OCI-LY3 (cell line): ENCODE results near the gene ENPP1.

ENCODE experiments used
- H2AFZ ChIP-seq: fragments of 200-600, 300-600 bp; shearing (Covaris generic); 2 replicates; pipeline ENCODE4 v1.6.0; 2014; ENCODE audit warnings: antibody characterized with exemption, low read depth, low read length
- H3K27ac ChIP-seq: fragments of 200-600, 300-600 bp; sonication (generic); 2 replicates; pipeline ENCODE4 v1.5.1; 2014; ENCODE audit warnings: mild to moderate bottlenecking, low read length, moderate library complexity, mixed read lengths
- H3K27me3 ChIP-seq: fragments of 200-600, 300-600 bp; sonication (generic); 2 replicates; pipeline ENCODE4 v1.6.1; 2014; ENCODE audit warnings: low read depth, low read length, mixed read lengths
- H3K36me3 ChIP-seq: fragments of 200-600, 300-600 bp; sonication (generic); replicated peaks from 2 replicates; pipeline ENCODE3; 2014; ENCODE audit warnings: low read depth, low read length, mixed read lengths
- H3K4me1 ChIP-seq: fragments of 300-600, 200-600 bp; sonication (generic); 2 replicates; pipeline ENCODE4 v1.6.1; 2014; ENCODE audit warnings: low read length, mixed read lengths
- H3K4me2 ChIP-seq: fragments of 200-600, 300-600 bp; sonication (generic); 2 replicates; pipeline ENCODE4 v1.6.1; 2014; ENCODE audit warnings: low read length, mixed read lengths
- H3K4me3 ChIP-seq: fragments of 300-600, 200-600 bp; sonication (generic); 2 replicates; pipeline ENCODE4 v1.5.1; 2014; ENCODE audit warnings: antibody characterized with exemption, mild to moderate bottlenecking, low read length, moderate library complexity
- H3K79me2 ChIP-seq: fragments of 300-600, 200-600 bp; shearing (Covaris generic); 2 replicates; pipeline ENCODE4 v1.6.1; 2014; ENCODE audit warnings: mild to moderate bottlenecking, low read length, mixed read lengths
- H3K9ac ChIP-seq: fragments of 300-600, 200-600 bp; shearing (Covaris generic); 2 replicates; pipeline ENCODE4 v1.6.0; 2014; ENCODE audit warnings: mild to moderate bottlenecking, low read length, moderate library complexity
- H3K9me3 ChIP-seq: fragments of 200-600, 300-600 bp; shearing (Covaris generic); 2 replicates; pipeline ENCODE4 v1.6.1; 2014; ENCODE audit warnings: low read length, mixed read lengths; ENCODE audit not compliant: insufficient read depth
- H4K20me1 ChIP-seq: fragments of 200-600, 300-600 bp; sonication (generic); 2 replicates; pipeline ENCODE4 v1.6.1; 2016; ENCODE audit warnings: low read length, mixed read lengths; ENCODE audit not compliant: insufficient read depth
- CTCF ChIP-seq: fragments of 200-600, 300-600 bp; sonication (generic); IDR thresholded peaks from 2 replicates; pipeline ENCODE4 v1.5.1; 2014; ENCODE audit warnings: antibody characterized with exemption, low read length, low read depth
- EZH2phosphoT487 ChIP-seq: fragments of 200-600 bp; shearing (Covaris generic); IDR thresholded peaks from 2 replicates; pipeline ENCODE4 v1.6.1; 2018; ENCODE audit warnings: antibody characterized with exemption, mixed run types, low read depth

Gene ENPP1

GRCh38 chr6:131920656-131921055, 112.8 kb downstream of the ENPP1 start:
- Histone ChIP-seq H3K9me3 (no peaks in the 10 kb centered on the region), H3K27me3 (no peaks in the 10 kb centered on the region; the same call in 1 of the 2 replicates), H4K20me1 (no peaks in the 10 kb centered on the region), H3K4me1 (no peaks in the 10 kb centered on the region), H3K36me3 (no peaks in the 10 kb centered on the region), H3K27ac (no peak overlapping the region), H2AFZ (no peak overlapping the region), H3K9ac (no peak overlapping the region), H3K79me2 (no peaks in the 10 kb centered on the region), H3K4me3 (no peak overlapping the region), H3K4me2 (no peak overlapping the region)
- TF ChIP-seq EZH2phosphoT487, result no peak
- no peak for TF ChIP-seq CTCF

GRCh38 chr6:131923356-131923755, 115.5 kb downstream of the ENPP1 start:
- TF ChIP-seq CTCF (peak; percentile 68), EZH2phosphoT487 (no peak)
- H4K20me1 ChIP-seq, result no peaks in the 10 kb centered on the region

GRCh38 chr6:131924881-131925474, 117.2 kb downstream of the ENPP1 start:
- H3K36me3 ChIP-seq, result no peaks in the 10 kb centered on the region

More at GRCh38 chr6:131923356-131923755, 115.5 kb downstream of the ENPP1 start:
- no peaks in the 10 kb centered on the region for H3K27me3 ChIP-seq
- no peak overlapping the region for H3K4me3 ChIP-seq
- H3K4me1 ChIP-seq, result no peaks in the 10 kb centered on the region
- H3K9ac ChIP-seq, result no peak overlapping the region
- H3K79me2 ChIP-seq, result no peaks in the 10 kb centered on the region
- no peak overlapping the region for H3K4me2 ChIP-seq
- H3K27ac ChIP-seq, result no peak overlapping the region
- H3K36me3 ChIP-seq, result no peaks in the 10 kb centered on the region
- no peaks in the 10 kb centered on the region for H3K9me3 ChIP-seq
- no peak overlapping the region for H2AFZ ChIP-seq

GRCh38 chr6:131929264-131929663, 121.4 kb downstream of the ENPP1 start:
- Histone ChIP-seq H3K4me3 (no peak overlapping the region), H3K79me2 (no peaks in the 10 kb centered on the region), H4K20me1 (no peaks in the 10 kb centered on the region), H3K27me3 (no peaks in the 10 kb centered on the region), H2AFZ (no peak overlapping the region), H3K4me2 (no peak overlapping the region), H3K27ac (no peak overlapping the region), H3K9ac (no peak overlapping the region), H3K4me1 (no peaks in the 10 kb centered on the region), H3K9me3 (no peaks in the 10 kb centered on the region), H3K36me3 (no peaks in the 10 kb centered on the region)
- TF ChIP-seq EZH2phosphoT487 (no peak), CTCF (no peak)

More at GRCh38 chr6:131924881-131925474, 117.2 kb downstream of the ENPP1 start:
- no peaks in the 10 kb centered on the region for H3K79me2 ChIP-seq
- no peak for TF ChIP-seq EZH2phosphoT487
- TF ChIP-seq CTCF, result peak; percentile 52
- H2AFZ ChIP-seq, result no peak overlapping the region
- no peak overlapping the region for H3K9ac ChIP-seq
- no peaks in the 10 kb centered on the region for H3K27me3 ChIP-seq
- no peak overlapping the region for H3K4me3 ChIP-seq
- no peak overlapping the region for H3K27ac ChIP-seq
- H3K9me3 ChIP-seq, result no peaks in the 10 kb centered on the region
- H3K4me2 ChIP-seq, result no peak overlapping the region
- no peaks in the 10 kb centered on the region for H3K4me1 ChIP-seq
- no peaks in the 10 kb centered on the region for H4K20me1 ChIP-seq
